BE2C (cell line): ENCODE measurements around the gene FUT4.
"Not testable (repeated sequence)": the region's sequence is repeated elsewhere in the genome, so short reads cannot be mapped to it uniquely, and the experiment has no call there.

Source experiments
- DNase-seq: peaks from one replicate; pipeline ENCODE4 v3.0.0-alpha.2; 2020
- H3K27me3 ChIP-seq: fragments of 250-450 bp; sonication (Bioruptor Pico); 2 replicates; pipeline ENCODE4 v1.5.1; 2020; ENCODE audit warnings: mild to moderate bottlenecking
- H3K36me3 ChIP-seq: fragments of 250-450 bp; sonication (Bioruptor Pico); 2 replicates; pipeline ENCODE4 v1.5.1; 2020; ENCODE audit warnings: mild to moderate bottlenecking
- H3K4me1 ChIP-seq: fragments of 250-450 bp; sonication (Bioruptor Pico); 2 replicates; pipeline ENCODE4 v1.5.1; 2020
- H3K4me3 ChIP-seq: 2 replicates; pipeline ENCODE4 v1.5.1; 2011; ENCODE audit warnings: low read depth, low read length
- H3K9me3 ChIP-seq: fragments of 250-450 bp; sonication (Bioruptor Pico); 2 replicates; pipeline ENCODE4 v1.5.1; 2020
- CTCF ChIP-seq: IDR thresholded peaks from 2 replicates; pipeline ENCODE4 v1.5.1; 2012; ENCODE audit warnings: mild to moderate bottlenecking, low read depth, low read length

FUT4 gene

DNA sequence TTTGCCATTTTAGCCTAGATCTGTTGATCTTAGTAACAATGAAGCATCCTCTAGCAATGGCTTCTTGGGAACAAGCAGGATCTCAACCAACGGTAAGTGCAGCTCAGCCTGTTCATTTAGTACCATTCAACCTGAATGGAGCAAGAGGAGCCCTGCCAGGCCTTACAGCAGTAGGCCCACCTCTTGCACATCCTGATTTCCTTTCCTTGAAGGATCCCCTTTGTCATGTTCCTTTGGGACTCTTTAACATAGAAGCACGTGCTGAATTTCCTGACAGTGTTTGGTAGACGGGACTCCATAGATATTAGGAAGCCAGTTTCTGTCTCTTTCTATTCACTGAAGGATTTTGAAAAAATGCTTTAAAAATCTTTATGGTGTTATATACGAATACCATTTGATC, 25.0 kb downstream of the FUT4 start:
- H3K27me3 ChIP-seq = no peaks in the 10 kb centered on the region
- no peak for TF ChIP-seq CTCF
- H3K4me3 ChIP-seq = no peak overlapping the region
- no peaks in the 10 kb centered on the region for H3K36me3 ChIP-seq
- H3K4me1 ChIP-seq = no peaks in the 10 kb centered on the region
- H3K9me3 ChIP-seq = no peaks in the 10 kb centered on the region
- DNase-seq = no peak

DNA sequence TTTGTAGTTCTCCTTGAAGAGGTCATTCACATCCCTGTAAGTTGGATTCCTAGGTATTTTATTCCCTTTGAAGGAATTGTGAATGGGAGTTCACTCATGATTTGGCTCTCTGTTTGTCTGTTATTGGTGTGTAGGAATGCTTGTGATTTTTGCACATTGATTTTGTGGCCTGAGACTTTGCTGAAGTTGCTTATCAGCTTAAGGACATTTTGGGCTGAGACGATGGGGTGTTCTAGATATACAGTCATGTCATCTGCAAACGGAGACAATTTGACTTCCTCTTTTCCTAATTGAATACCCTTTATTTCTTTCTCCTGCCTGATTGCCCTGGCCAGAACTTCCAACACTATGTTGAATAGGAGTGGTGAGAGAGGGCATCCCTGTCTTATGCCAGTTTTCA, 29.3 kb downstream of the FUT4 start:
- H3K27me3 ChIP-seq, H3K4me3 ChIP-seq, DNase-seq, H3K9me3 ChIP-seq, H3K4me1 ChIP-seq, H3K36me3 ChIP-seq: not testable (repeated sequence)

DNA sequence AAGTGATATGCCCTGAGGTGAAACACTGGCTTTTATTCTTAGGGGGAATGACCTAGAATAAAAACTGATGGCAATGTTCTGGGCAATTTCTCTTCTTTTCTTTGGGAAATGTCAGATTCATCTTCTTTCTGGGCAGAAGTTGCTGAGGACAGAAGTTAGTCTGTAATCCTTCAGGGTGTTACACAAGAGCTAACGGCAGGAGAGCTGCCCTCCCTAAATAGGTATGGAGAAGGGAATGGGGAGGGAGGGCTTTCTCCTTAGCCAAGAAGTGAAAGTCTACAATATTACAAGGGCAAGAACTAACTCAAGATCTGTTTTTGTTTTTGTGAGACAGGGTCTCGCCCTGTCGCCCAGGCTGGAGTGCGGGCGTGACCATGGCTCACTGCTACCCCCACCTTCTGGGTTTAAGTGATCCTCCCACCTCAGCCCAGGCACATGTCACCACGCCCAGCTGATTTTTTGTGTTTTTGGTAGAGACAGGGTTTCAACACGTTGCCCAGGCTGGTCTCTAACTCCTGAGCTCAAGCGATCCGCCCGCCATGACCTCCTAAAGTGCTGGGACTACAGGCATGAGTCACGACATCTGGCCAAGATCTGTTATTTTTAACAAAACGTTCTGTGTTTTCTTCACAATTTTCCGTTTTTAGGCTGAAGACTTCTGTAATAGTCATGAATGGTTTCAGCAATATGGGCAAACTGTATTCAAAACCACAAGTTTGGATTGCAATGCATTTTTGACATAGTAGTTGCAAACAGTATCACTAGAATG, 30.7 kb downstream of the FUT4 start:
- DNase-seq = no peak
- TF ChIP-seq CTCF = no peak
- no peak overlapping the region for H3K4me3 ChIP-seq

GRCh38 chr11:94576306-94576705, 32.6 kb downstream of the FUT4 start:
- Histone ChIP-seq H3K27me3 (no peaks in the 10 kb centered on the region; the same call in 1 of the 2 replicates), H3K9me3 (no peaks in the 10 kb centered on the region; the same call in 1 of the 2 replicates), H3K4me3 (no peak overlapping the region), H3K36me3 (no peaks in the 10 kb centered on the region), H3K4me1 (no peaks in the 10 kb centered on the region)
- TF ChIP-seq CTCF = no peak
- no peak for DNase-seq

More for the DNA sequence above, 30.7 kb downstream of the FUT4 start:
- no peaks in the 10 kb centered on the region for H3K36me3 ChIP-seq
- H3K9me3 ChIP-seq = no peaks in the 10 kb centered on the region; the same call in 1 of the 2 replicates
- no peaks in the 10 kb centered on the region; the same call in 1 of the 2 replicates for H3K27me3 ChIP-seq
- H3K4me1 ChIP-seq = no peaks in the 10 kb centered on the region

GRCh38 chr11:94577841-94578240, 34.1 kb downstream of the FUT4 start:
- Histone ChIP-seq H3K27me3 (no peaks in the 10 kb centered on the region; the same call in 1 of the 2 replicates), H3K36me3 (no peaks in the 10 kb centered on the region), H3K9me3 (no peaks in the 10 kb centered on the region; the same call in 1 of the 2 replicates), H3K4me3 (no peak overlapping the region), H3K4me1 (no peaks in the 10 kb centered on the region)
- no peak for TF ChIP-seq CTCF
- DNase-seq = no peak

DNA sequence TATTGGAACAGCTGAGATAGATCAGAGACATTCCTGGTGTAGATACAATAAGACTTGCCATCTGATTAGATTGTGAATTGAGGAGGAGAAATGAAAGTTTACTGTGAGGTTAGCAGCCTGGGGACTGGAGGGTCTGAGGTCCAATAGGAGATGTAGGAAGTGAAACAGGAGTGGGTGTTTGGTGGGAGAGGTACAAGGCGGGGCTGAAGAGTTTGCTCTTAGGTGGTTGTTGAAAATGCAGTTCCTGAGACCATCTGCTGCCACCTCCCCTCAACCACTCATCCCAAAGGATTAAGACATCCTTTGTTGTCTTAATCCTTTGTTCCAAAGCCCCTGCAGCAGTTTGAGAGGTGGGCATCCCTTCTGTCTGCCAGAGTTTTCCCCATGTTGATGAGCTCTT, 38.2 kb downstream of the FUT4 start:
- Histone ChIP-seq H3K4me1 (no peaks in the 10 kb centered on the region), H3K36me3 (no peaks in the 10 kb centered on the region), H3K9me3 (no peaks in the 10 kb centered on the region), H3K27me3 (no peaks in the 10 kb centered on the region), H3K4me3 (no peak overlapping the region)
- TF ChIP-seq CTCF = no peak
- no peak for DNase-seq
